Measurements from ENCODE around the gene AMFR.

The AMFR gene

GRCh38 chr16:56373003-56373402, 52.3 kb downstream of the AMFR start:
- peak overlapping the region; percentile 85 for H3K27ac ChIP-seq
- no peak for TF ChIP-seq ZFX (IDR thresholded peaks at IDR 0.05; ENCODE audit: borderline replicate concordance)
- TF ChIP-seq CTCF (IDR thresholded peaks at IDR 0.05) = no peak

DNA sequence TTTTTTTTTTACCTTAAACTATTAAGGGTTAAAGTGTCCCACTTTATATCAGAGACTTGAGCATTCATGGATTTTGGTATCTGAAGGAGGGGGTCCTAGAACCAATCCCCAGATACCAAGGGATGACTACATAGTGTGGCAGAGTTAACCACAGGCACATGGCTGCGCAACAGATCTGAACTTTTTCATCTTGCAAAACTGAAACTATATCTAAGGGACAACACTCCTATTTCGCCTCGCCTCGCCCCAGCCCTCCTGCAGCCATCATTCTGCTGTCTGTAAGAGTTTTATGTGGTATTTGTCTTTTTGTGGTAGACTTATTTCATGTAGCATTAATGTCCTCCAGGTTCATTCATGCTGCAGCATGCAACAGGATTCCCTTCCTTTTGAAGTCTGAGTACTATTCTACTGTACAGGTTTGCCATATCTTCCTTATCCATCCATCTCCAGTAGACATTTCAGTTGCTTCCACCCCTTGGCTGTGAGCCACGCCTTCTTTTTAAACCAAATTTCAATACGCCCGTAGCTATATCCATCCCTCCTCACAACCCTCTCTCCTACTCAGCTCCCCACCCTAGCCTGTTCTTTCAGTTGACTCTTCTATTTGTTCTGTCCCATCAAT, 53.2 kb downstream of the AMFR start:
- TF ChIP-seq CTCF (IDR thresholded peaks at IDR 0.05) (no peak), ZFX (IDR thresholded peaks at IDR 0.05; ENCODE audit: borderline replicate concordance) (no peak)
- peak overlapping the region; percentile 85 for H3K27ac ChIP-seq

DNA sequence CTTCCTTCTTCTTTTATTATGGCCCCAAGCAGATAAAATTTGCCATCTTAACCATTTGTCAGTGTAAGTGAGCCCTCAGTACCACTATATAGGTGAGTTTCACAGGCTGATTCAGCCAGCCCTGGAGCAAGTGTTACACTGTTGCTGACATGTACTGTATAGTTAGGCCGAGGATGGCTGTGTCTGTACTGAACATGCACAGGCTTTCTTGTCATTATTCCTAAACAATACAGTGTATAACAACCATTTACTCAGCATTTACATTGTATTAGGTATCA, 53.7 kb downstream of the AMFR start:
- TF ChIP-seq CTCF (IDR thresholded peaks at IDR 0.05) (no peak), ZFX (IDR thresholded peaks at IDR 0.05; ENCODE audit: borderline replicate concordance) (no peak)
- peak overlapping the region; percentile 85 for H3K27ac ChIP-seq

GRCh38 chr16:56370875-56371659, 54.3 kb downstream of the AMFR start:
- TF ChIP-seq CTCF (IDR thresholded peaks at IDR 0.05) = no peak
- no peak for TF ChIP-seq ZFX (IDR thresholded peaks at IDR 0.05; ENCODE audit: borderline replicate concordance)
- peak overlapping the region; percentile 85 for H3K27ac ChIP-seq

- peak overlapping the region; percentile 85 for H3K27ac ChIP-seq
- TF ChIP-seq ZFX (IDR thresholded peaks at IDR 0.05; ENCODE audit: borderline replicate concordance) (no peak), CTCF (IDR thresholded peaks at IDR 0.05) (no peak)
These were observed 55.0 kb downstream of the AMFR start for GRCh38 chr16:56370185-56370874.

- peak overlapping the region; percentile 85 for H3K27ac ChIP-seq
- TF ChIP-seq ZFX (IDR thresholded peaks at IDR 0.05; ENCODE audit: borderline replicate concordance) (no peak), CTCF (IDR thresholded peaks at IDR 0.05) (no peak)
These were observed 56.1 kb downstream of the AMFR start for GRCh38 chr16:56369202-56369601.

DNA sequence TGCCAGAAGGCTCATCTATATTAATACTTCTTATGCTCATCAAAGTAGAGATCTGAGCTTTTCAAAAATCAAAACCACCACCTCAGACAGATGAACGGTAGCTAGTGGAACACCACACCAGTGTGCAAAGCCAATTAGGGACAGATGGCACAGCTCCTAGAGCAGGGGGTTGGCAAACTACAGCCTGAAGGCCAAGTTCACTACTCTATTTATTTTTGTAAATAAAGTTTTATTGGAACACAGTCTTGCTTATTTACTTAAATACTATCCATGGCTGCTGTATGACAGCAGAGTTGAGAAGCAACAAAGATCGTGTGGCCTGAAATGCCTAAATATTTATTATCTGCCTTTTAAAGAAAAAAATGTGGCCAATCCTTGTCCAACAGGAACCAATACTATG, 56.8 kb downstream of the AMFR start:
- H3K27ac ChIP-seq = peak overlapping the region; percentile 85
- TF ChIP-seq ZFX (IDR thresholded peaks at IDR 0.05; ENCODE audit: borderline replicate concordance) = no peak
- TF ChIP-seq CTCF (IDR thresholded peaks at IDR 0.05) = no peak

All from 22Rv1 (cell line).